HG02970 (cell line): Measurements from ENCODE around the gene MUCL3.
"Not testable (repeated sequence)": the region's sequence is repeated elsewhere in the genome, so short reads cannot be mapped to it uniquely, and the experiment has no call there.

Experiments
- ATAC-seq: cut with Tn5 transposase; IDR thresholded peaks from one replicate; pipeline ENCODE4 v1.9.1; 2021; ENCODE audit warnings: mild to moderate bottlenecking, moderate library complexity, moderate number of reproducible peaks; ENCODE audit not compliant: unreplicated experiment, low FRiP score

MUCL3 gene, protein sequence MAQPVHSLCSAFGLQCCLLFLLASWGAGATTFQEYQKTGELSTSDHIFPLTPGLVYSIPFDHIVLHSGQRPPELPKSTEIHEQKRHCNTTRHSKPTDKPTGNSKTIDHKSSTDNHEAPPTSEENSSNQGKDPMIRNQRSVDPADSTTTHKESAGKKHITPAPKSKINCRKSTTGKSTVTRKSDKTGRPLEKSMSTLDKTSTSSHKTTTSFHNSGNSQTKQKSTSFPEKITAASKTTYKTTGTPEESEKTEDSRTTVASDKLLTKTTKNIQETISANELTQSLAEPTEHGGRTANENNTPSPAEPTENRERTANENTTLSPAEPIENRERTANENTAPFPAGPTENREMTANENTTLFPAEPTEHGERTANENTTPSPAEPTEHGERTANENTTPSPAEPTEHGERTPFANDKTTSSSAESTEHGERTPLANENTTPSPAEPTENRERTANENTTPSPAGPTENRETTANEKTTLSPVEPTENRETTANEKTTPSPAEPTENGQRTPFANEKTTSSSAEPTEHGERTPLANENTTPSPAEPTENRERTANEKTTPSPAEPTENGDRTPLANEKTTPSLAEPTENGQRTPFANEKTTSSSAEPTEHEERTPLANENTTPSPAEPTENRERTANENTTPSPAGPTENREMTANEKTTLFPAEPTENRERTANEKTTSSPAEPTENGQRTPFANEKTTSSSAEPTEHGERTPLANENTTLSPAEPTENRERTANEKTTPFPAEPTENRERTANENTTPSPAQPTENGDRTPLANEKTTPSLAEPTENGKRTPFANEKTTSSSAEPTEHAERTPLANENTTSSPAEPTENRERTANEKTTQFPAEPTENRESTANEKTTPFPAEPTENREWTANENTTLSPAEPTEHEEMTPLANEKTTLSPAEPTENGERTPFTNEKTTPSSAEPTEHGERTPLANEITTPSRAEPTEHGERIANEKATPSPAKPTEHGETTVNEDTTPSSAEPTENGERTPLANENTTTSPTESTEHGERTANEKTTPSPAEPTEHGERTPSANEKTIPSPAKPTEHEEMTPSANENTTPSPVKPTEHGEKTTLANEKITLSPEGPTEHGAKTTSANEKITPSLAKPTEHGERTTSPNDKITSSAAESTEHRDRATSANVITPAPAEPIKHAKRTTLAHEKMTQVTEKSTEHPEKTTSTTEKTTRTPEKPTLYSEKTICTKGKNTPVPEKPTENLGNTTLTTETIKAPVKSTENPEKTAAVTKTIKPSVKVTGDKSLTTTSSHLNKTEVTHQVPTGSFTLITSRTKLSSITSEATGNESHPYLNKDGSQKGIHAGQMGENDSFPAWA (N-terminal part only)

GRCh38 chr6:30940361-30940986 is at the start of gene MUCL3:
Gene MUCL3 (plus strand): TSS chr6:30940973. CDS start chr6:30941000, 27 bp downstream.
- ATAC-seq: no peak

DNA sequence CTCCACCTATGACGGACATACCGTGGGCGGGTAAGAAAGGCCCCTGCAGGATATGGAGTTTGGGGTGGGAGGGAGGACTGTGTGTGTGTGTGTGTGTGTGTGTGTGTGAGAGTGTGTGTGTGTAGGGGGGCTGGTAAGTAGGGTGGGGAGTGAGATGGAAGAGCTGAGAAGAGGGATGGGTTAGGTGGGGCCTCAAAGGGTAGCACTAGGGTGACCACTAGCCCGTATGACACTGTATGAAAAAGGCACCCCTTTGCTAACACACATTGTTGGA is 49.4 kb upstream of the MUCL3 start:
- no peak for ATAC-seq

GRCh38 chr6:30891816-30892538 is 48.8 kb upstream of the MUCL3 start:
- ATAC-seq: no peak

GRCh38 chr6:30893001-30893591 is 47.7 kb upstream of the MUCL3 start:
- no peak for ATAC-seq

- no peak for ATAC-seq
Measured at GRCh38 chr6:30893666-30894065, 47.1 kb upstream of the MUCL3 start.

- ATAC-seq: no peak
Measured at GRCh38 chr6:30894381-30894780, 46.4 kb upstream of the MUCL3 start.

GRCh38 chr6:30894935-30895334 is 45.8 kb upstream of the MUCL3 start:
- ATAC-seq: no peak

GRCh38 chr6:30895343-30895742 is 45.4 kb upstream of the MUCL3 start:
- ATAC-seq: no peak

DNA sequence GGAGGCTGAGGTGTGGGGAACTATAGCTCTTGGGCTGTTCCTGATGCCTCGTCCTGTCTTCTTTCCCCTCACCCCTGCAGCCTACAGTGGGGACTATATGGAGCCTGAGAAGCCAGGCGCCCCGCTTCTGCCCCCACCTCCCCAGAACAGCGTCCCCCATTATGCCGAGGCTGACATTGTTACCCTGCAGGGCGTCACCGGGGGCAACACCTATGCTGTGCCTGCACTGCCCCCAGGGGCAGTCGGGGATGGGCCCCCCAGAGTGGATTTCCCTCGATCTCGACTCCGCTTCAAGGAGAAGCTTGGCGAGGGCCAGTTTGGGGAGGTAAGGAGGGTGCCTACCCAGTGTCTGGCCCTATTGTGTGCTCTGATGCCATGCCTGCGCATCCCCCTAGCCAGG is 44.2 kb upstream of the MUCL3 start:
- ATAC-seq: no peak

- ATAC-seq: no peak
Measured at GRCh38 chr6:30897882-30898281, 42.9 kb upstream of the MUCL3 start.

DNA sequence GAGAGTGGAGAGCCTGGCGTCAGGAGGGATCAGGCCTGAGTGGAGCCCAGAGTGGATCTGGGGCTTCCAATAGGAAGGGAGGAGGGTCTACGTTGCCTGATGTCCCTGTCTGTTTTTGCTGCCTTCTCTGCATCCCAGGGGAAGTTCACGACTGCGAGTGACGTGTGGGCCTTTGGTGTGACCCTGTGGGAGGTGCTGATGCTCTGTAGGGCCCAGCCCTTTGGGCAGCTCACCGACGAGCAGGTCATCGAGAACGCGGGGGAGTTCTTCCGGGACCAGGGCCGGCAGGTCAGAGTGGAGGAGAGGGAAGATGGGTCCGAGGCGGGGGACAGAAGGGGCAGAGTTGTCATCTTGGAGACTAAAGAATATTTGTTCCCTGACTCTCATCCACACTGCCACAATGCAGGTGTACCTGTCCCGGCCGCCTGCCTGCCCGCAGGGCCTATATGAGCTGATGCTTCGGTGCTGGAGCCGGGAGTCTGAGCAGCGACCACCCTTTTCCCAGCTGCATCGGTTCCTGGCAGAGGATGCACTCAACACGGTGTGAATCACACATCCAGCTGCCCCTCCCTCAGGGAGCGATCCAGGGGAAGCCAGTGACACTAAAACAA is 41.9 kb upstream of the MUCL3 start:
- ATAC-seq: no peak

DNA sequence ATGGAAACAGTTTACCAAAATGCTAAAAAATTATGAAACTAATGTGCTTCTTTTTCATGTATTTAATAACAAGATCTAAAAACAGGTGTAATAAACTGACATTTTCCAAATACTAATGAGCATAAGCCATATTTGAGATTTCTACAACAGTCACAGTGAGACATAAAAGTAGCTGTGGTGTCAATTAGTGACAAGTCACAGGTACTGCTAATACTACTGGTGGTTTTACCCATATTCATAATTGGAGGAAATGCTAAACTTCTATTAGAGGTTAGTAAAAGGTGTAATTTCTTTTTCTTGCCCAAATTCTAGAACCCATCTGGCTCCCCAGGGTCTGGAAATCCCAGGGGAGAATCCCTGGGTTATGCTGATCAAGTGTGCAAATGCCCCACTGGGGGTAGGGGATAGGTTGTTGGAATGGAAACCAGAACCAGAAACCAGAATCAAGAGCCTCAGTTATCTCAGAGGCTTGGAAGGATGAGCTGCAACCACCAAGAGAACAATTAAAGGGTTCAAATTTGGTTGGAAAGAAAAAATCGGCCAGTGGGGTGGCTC is 39.8 kb upstream of the MUCL3 start:
- no peak for ATAC-seq

- no peak for ATAC-seq
Measured at GRCh38 chr6:30901436-30901835, 39.3 kb upstream of the MUCL3 start.

DNA sequence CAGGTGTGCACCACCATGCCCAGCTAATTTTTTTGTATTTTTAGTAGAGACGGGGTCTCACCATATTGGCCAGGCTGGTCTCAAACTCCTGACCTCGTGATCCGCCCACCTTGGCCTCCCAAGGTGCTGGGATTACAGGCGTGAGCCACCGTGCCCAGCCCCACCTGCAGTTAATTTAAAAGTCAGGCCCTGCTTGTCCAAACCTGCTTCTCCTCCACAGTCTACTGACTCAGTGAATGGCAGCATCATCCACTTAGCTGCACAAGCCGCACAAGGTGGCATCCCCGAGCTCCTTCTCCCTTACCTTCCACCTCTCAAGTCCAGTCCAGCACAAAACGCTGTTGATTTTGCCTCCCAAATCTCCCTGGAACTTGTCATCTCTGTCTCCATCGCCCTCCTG is 38.6 kb upstream of the MUCL3 start:
- not testable (repeated sequence) for ATAC-seq

GRCh38 chr6:30902709-30903108 is 38.1 kb upstream of the MUCL3 start:
- no peak for ATAC-seq

- ATAC-seq: no peak
Measured at GRCh38 chr6:30903236-30903635, 37.5 kb upstream of the MUCL3 start.

- ATAC-seq: not testable (repeated sequence)
Measured at GRCh38 chr6:30907290-30907757, 33.4 kb upstream of the MUCL3 start.

DNA sequence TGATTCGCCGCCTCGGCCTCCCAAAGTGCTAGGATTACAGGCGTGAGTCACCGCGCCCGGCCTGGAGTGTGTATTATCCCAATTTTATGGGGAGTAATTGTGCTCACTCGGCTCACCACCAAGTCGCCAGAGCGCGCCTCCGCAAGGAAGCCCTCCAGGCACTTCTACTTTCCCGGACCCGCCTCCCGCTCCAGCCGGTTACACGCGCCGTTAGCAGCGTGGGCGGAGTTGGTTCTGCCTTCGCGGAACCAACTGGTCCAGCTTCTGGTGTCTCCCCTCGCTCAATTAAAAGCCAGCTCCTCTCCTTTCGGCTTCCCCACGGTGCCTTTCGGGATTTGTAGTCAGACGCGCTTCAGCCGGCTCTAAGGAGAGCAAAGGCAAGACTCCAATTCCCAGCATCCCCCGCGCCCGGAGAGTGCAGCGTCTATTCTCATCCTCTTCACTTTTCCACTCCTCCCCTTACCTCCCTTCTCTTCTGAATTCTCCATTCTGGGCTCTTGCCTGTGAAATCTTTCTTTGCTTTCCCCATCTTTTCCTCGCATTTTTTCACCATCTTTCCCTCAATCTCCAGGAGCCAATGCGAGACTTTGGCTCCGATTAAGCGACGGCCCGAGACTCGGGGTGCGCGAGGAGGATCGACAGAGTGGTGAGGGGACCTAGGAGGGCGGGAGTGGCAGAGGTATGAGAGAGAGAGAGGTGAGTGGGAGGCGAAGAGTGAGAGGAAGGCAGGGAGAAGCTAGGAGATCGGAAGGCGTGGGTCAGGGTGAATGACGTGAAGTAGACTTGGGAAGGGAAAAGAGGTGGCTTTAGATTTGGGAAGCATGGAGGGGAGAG is 32.8 kb upstream of the MUCL3 start, which contains the start of gene GTF2H4:
Gene GTF2H4 (plus strand): TSS at position 450 of the 834 bp plus-strand sequence.
- peak; percentile 85 for ATAC-seq
